HEK293T (cell line): ENCODE results near the gene ESRRB.

Experiments used
- ARNT ChIP-seq: fragments of 450-650 bp; IDR thresholded peaks from 2 replicates; pipeline ENCODE4 v1.6.1; 2017; ENCODE audit warnings: mild to moderate bottlenecking
- BHLHE40 ChIP-seq: fragments of 450-650 bp; IDR thresholded peaks from 2 replicates; pipeline ENCODE4 v1.6.1; 2016; ENCODE audit warnings: mild to moderate bottlenecking, moderate library complexity, borderline replicate concordance
- FOXA1 ChIP-seq: fragments of 450-650 bp; IDR thresholded peaks from 2 replicates; pipeline ENCODE4 v1.6.1; 2016; ENCODE audit warnings: mild to moderate bottlenecking
- FOXM1 ChIP-seq: fragments of 450-650 bp; IDR thresholded peaks from 2 replicates; pipeline ENCODE4 v1.6.1; 2017; ENCODE audit warnings: mild to moderate bottlenecking, borderline replicate concordance
- LEF1 ChIP-seq: fragments of 450-650 bp; IDR thresholded peaks from 2 replicates; pipeline ENCODE4 v1.6.1; 2017; ENCODE audit warnings: mild to moderate bottlenecking, borderline replicate concordance
- NFRKB ChIP-seq: fragments of 450-650 bp; IDR thresholded peaks from 2 replicates; pipeline ENCODE4 v1.6.1; 2016; ENCODE audit warnings: mild to moderate bottlenecking, moderate library complexity
- SP1 ChIP-seq: fragments of 450-650 bp; IDR thresholded peaks from 2 replicates; pipeline ENCODE4 v1.6.1; 2017

DNA sequence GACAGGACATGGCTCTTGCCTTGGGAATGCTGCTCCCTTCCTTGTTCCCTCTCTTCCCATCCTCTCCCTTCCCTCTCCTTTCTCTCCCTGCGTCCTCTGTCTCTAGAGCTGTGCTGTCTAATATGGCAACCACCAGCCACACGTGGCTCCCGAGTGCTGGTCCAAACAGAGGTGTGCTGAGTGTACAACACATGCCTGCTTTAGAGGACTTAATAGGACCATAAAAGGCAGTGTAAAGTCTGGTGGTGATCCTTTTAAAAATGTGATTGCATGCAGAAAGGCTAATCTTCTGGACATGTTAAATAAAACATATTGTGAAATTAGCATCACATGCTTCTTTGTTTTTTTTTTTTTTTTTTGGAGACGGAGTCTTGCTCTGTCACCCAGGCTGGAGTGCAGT, 87.2 kb downstream of the ESRRB start:
- TF ChIP-seq ARNT (no peak), BHLHE40 (no peak), FOXA1 (no peak), SP1 (no peak), LEF1 (no peak), FOXM1 (no peak), NFRKB (no peak)
